K562 (cell line): ENCODE data around the gene HPCAL1. TPM values are rescaled to one million over a fixed set of nuclear protein-coding genes. Genes with fewer than 3 reads are reported as not detected.

Source experiments
- ATAC-seq: fragments of 200-7000 bp; cut with Tn5 transposase; 3 replicates; pipeline ENCODE4 v1.9.1; 2020; ENCODE audit warnings: moderate library complexity
- BruUV-seq: library from RNA; stranded (reverse); fragments of 400-500 nt; replicated peaks from 2 replicates; lab custom pipeline; 2021; lab: Mats Ljungman, UMichigan
- CTCF ChIA-PET: fragments of 300-600 bp; formaldehyde crosslinking; extraction: SDS; loops from one replicate; lab custom pipeline; 2021; ENCODE audit warnings: low intra/inter-chr PET ratio; lab: Yijun Ruan, JAX
- POLR2A ChIA-PET: fragments of 300-600, 350-650 bp; sonication (Branson Sonifier 250); formaldehyde crosslinking; extraction: SDS; loops from one replicate; lab custom pipeline; 2021; ENCODE audit warnings: antibody characterized with exemption, inconsistent platforms; lab: Yijun Ruan, JAX
- DNase-seq, 4 experiments: peaks; one replicate each; pipeline versions ENCODE4 v3.0.0 to v3.0.0-alpha.2; 2011 to 2018; ENCODE audit warnings: low spot score in 3 of 4, mixed read lengths in 3 of 4; ENCODE audit errors: extremely low read depth in 1 of 4
- FAIRE-seq: peaks from 2 replicates; lab custom pipeline; 2011; peaks lifted over from hg19 to GRCh38; lab: Jason Lieb, UNC
- H2AFZ ChIP-seq: 2 replicates; pipeline ENCODE4 v1.6.0; 2011; ENCODE audit warnings: low read depth, low read length, control low read depth, inconsistent platforms
- H3K27ac ChIP-seq: fragments of 200-600 bp; 3 replicates; pipeline ENCODE4 v1.8.0; 2011; ENCODE audit warnings: low read depth, mild to moderate bottlenecking, control low read depth, inconsistent platforms, low read length, moderate library complexity, mixed read lengths; ENCODE audit errors: extremely low read depth
- H3K27me3 ChIP-seq, 2 experiments: fragments of 300-600 bp in 1 of 2; 2 replicates in 1 of 2; 3 replicates in 1 of 2; pipeline versions ENCODE4 v1.6.0 to v1.8.0; 2011; ENCODE audit warnings: inconsistent platforms in 2 of 2, low read length in 2 of 2, mild to moderate bottlenecking in 1 of 2, mixed read lengths in 1 of 2, moderate library complexity in 1 of 2; ENCODE audit not compliant: control insufficient read depth in 2 of 2, insufficient read depth in 2 of 2
- H3K36me3 ChIP-seq: fragments of 300-600 bp; 3 replicates; pipeline ENCODE4 v1.8.0; 2011; ENCODE audit warnings: mild to moderate bottlenecking, low read length, inconsistent platforms; ENCODE audit not compliant: control insufficient read depth, insufficient read depth
- H3K4me1 ChIP-seq, 2 experiments: fragments of 200-600 bp in 1 of 2; replicated peaks in 1 of 2; 2 replicates in 1 of 2; 3 replicates in 1 of 2; pipeline versions ENCODE4 v1.5.1 to v1.8.0; 2011; ENCODE audit warnings: inconsistent platforms in 2 of 2, low read length in 2 of 2, mild to moderate bottlenecking in 1 of 2, mixed read lengths in 1 of 2, moderate library complexity in 1 of 2; ENCODE audit not compliant: control insufficient read depth in 2 of 2, insufficient read depth in 2 of 2
- H3K4me2 ChIP-seq: 2 replicates; pipeline ENCODE4 v1.6.1; 2011; ENCODE audit warnings: low read length, control low read depth, inconsistent platforms, mixed read lengths; ENCODE audit not compliant: insufficient read depth
- H3K4me3 ChIP-seq: fragments of 200-600 bp; sonication (generic), shearing (Covaris generic); 2 replicates; pipeline ENCODE4 v1.5.1; 2016; ENCODE audit warnings: control low read depth, inconsistent platforms
- H3K79me2 ChIP-seq: fragments of 200-600 bp; 3 replicates; pipeline ENCODE4 v1.8.0; 2011; ENCODE audit warnings: low read length, inconsistent platforms; ENCODE audit not compliant: control insufficient read depth, insufficient read depth
- H3K9ac ChIP-seq, 2 experiments: 2 replicates each; pipeline versions ENCODE4 v1.6.0 to v1.6.1; 2011; ENCODE audit warnings: low read depth in 2 of 2, low read length in 2 of 2, control low read depth in 1 of 2, inconsistent platforms in 1 of 2, mild to moderate bottlenecking in 1 of 2, mixed read lengths in 1 of 2; ENCODE audit not compliant: insufficient read depth in 1 of 2
- H3K9me1 ChIP-seq: one replicate; pipeline ENCODE4 v1.6.0; 2011; ENCODE audit warnings: inconsistent platforms, mild to moderate bottlenecking, low read length, moderate library complexity; ENCODE audit not compliant: control insufficient read depth, insufficient read depth
- H3K9me3 ChIP-seq: replicated peaks from 2 replicates; pipeline ENCODE4 v1.5.1; 2011; ENCODE audit warnings: low read depth, low read length, inconsistent platforms; ENCODE audit not compliant: control insufficient read depth, insufficient read depth
- H4K20me1 ChIP-seq: replicated peaks from 2 replicates; pipeline ENCODE4 v1.6.1; 2011; ENCODE audit warnings: low read length, inconsistent platforms, mixed read lengths; ENCODE audit not compliant: control insufficient read depth, insufficient read depth
- BACH1 ChIP-seq: fragments of 200-800 bp; sonication (Bioruptor generic); IDR thresholded peaks from 2 replicates; pipeline ENCODE4 v1.6.1; 2016; ENCODE audit warnings: missing genetic modification characterization, missing compliant biosample characterization
- BMI1 ChIP-seq: fragments of 150-350 bp; IDR thresholded peaks from 2 replicates; pipeline ENCODE4 v1.6.1; 2014; ENCODE audit warnings: low read length
- COPS2 ChIP-seq: fragments of 450-650 bp; conservative IDR thresholded peaks from 2 replicates; pipeline ENCODE4 v1.6.1; 2016; ENCODE audit warnings: mild to moderate bottlenecking, moderate library complexity
- HDAC8 ChIP-seq: fragments of 450-650 bp; IDR thresholded peaks from 2 replicates; pipeline ENCODE4 v1.6.1; 2016; ENCODE audit warnings: mild to moderate bottlenecking, missing genetic modification characterization, moderate library complexity, missing compliant biosample characterization
- LEF1 ChIP-seq: fragments of 450-650 bp; IDR thresholded peaks from 2 replicates; pipeline ENCODE4 v1.6.1; 2016; ENCODE audit warnings: mild to moderate bottlenecking
- NBN ChIP-seq: fragments of 450-650 bp; IDR thresholded peaks from 2 replicates; pipeline ENCODE4 v1.6.1; 2016; ENCODE audit warnings: low read depth, mild to moderate bottlenecking
- RBFOX2 ChIP-seq: fragments of 200-400 bp; formaldehyde crosslinking; IDR thresholded peaks from 2 replicates; pipeline ENCODE4 v1.6.1; 2017; ENCODE audit warnings: low read depth, mild to moderate bottlenecking, low read length, moderate library complexity
- RFX5 ChIP-seq: IDR thresholded peaks from 2 replicates; pipeline ENCODE4 v1.6.1; 2011; ENCODE audit warnings: low read depth, mild to moderate bottlenecking, improper control_type of control experiment, low read length
- SETDB1 ChIP-seq: IDR thresholded peaks from one replicate; pipeline ENCODE4 v1.6.1; 2012; ENCODE audit warnings: low read length, control low read depth, inconsistent platforms
- SMAD1 ChIP-seq: fragments of 150-350 bp; IDR thresholded peaks from 2 replicates; pipeline ENCODE4 v1.6.1; 2014; ENCODE audit warnings: low read length, low read depth; ENCODE audit not compliant: partially characterized antibody
- ZFX ChIP-seq: sonication (generic); formaldehyde crosslinking; IDR thresholded peaks from 2 replicates; pipeline ENCODE4 v1.8.0; 2022; ENCODE audit warnings: mild to moderate bottlenecking, missing genetic modification reagents, moderate library complexity
- ZNF583 ChIP-seq: fragments of 250-450 bp; sonication (Bioruptor Pico); IDR thresholded peaks from 2 replicates; pipeline ENCODE4 v1.4.0; 2020
- WGBS: fragments of 100-300 bp; shearing (Covaris generic); methylation state at CpG from one replicate; pipeline ENCODE4 v1.1.6; 2016; ENCODE audit warnings: low coverage, mixed read lengths; ENCODE audit not compliant: insufficient coverage; ENCODE audit errors: missing lambda C conversion rate; 5-methylcytosine and 5-hydroxymethylcytosine counted together
- in situ Hi-C: fragments of 300-500 bp; cut with MboI; formaldehyde crosslinking; loops from 4 replicates; pipeline ENCODE4 v1.15.0; 2018; ENCODE audit warnings: inconsistent platforms, mixed read lengths
- intact Hi-C: fragments of 100-400 bp; cut with micrococcal nuclease; formaldehyde crosslinking; loops from 2 replicates; pipeline ENCODE4 v1.14.2; 2022
- polyA plus RNA-seq, 8 experiments: library from polyadenylated mRNA; depleted of rRNA in 4 of 8; stranded (reverse) in 5 of 8; unstranded in 3 of 8; fragments of >200 nt; fragmentation: Nextera tagmentation in 2 of 8; fragmentation: Illumina TruSeq in 1 of 8; extraction: Ambion mirVana in 2 of 8; extraction: Trizol in 1 of 8; gene quantifications; 2 replicates each; pipeline versions ENCODE4 v1.2.1 to v1.2.3, GENCODE V29; 2011 to 2014; ENCODE audit warnings: inconsistent platforms in 1 of 8, missing spikeins in 1 of 8
- total RNA-seq, 7 experiments: library from RNA; depleted of rRNA in 6 of 7; stranded (reverse); fragments of >200 nt in 6 of 7; fragmentation: Illumina TruSeq in 2 of 7; extraction: Trizol in 2 of 7; gene quantifications; 2 replicates each; pipeline versions ENCODE4 v1.2.1 to v1.2.3, GENCODE V29; 2011 to 2021; ENCODE audit warnings: low replicate concordance in 1 of 7
- TF ChIP-seq, protein P1 (sequence below): sonication (generic); formaldehyde crosslinking; IDR thresholded peaks from 2 replicates; pipeline ENCODE4 v1.8.0; 2022; ENCODE audit warnings: missing genetic modification reagents, mild to moderate bottlenecking, borderline replicate concordance
- TF ChIP-seq, protein P2 (sequence below): fragments of 450-650 bp; formaldehyde crosslinking; IDR thresholded peaks from 2 replicates; pipeline ENCODE4 v1.4.0; 2020; ENCODE audit warnings: mild to moderate bottlenecking, moderate library complexity
- TF ChIP-seq, protein P3 (sequence below): fragments of 450-650 bp; IDR thresholded peaks from 2 replicates; pipeline ENCODE4 v1.6.1; 2014; ENCODE audit warnings: low read depth, mild to moderate bottlenecking, moderate library complexity, borderline replicate concordance
- TF ChIP-seq, protein P4 (sequence below): fragments of 250-450 bp; sonication (Bioruptor Pico); IDR thresholded peaks from 2 replicates; pipeline ENCODE4 v1.4.0; 2020; ENCODE audit warnings: mild to moderate bottlenecking, moderate library complexity

HPCAL1 gene
- total and polyA plus RNA-seq, 9 of the 15 experiments (the other 6 are each of a cell fraction or from before 2014, with no cell fraction given) = 2.7 to 65.5 (median 23.9) TPM

DNA sequence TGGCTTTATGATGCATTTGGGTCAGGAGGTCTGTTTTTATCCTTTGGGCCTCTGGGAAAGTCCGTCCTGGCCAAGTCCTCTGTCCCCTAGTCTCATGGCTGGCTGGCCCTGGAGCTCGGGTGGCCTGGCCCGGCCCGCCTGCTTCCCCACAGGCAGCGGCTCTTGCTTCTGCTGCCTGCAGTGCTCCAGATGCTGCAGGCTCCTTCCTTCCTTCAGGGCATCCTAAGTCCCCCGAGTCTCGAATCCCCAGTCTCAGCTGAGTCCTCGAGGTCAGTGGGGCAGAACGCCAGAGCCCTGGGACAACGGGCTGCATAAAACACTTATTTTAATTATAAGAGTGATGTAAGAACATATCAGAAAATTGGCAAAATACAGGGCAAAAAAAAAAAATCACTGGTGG, 71.2 kb downstream of the HPCAL1 start:
- Histone ChIP-seq H3K79me2 (peaks cover 29% of the 10 kb centered on the region), H3K4me2 (no peak overlapping the region), H3K4me3 (no peak overlapping the region), H3K27ac (no peak overlapping the region), H3K27me3 (no peaks in the 10 kb centered on the region), H3K36me3 (no peaks in the 10 kb centered on the region; the same call in 2 of the 3 replicates), H3K9ac (no peak overlapping the region), H3K4me1 (peaks cover 22 to 63% of the 10 kb centered on the region in 2 experiments; a peak in 4 of 5 replicates), H2AFZ (no peak overlapping the region), H4K20me1 (peaks cover 17% of the 10 kb centered on the region), H3K9me3 (no peaks in the 10 kb centered on the region), H3K9me1 (peaks cover 7% of the 10 kb centered on the region)
- ATAC-seq = no peak
- in situ Hi-C loops = no loop called here
- no peak for DNase-seq
- FAIRE-seq = no peak
- POLR2A ChIA-PET = interaction anchor here (1.0 kb wide), 1 partner anchor 12 kb away, joined by 3 read pairs; no protein-coding TSS in a partner anchor
- intact Hi-C loops = no loop called here
- TF ChIP-seq NBN (no peak), ZFX (CRISPR knock-in tag) (no peak), COPS2 (no peak), HDAC8 (tag) (no peak), SETDB1 (no peak), BMI1 (no peak), SMAD1 (no peak), RBFOX2 (no peak), LEF1 (no peak), ZNF583 (no peak), RFX5 (no peak), BACH1 (tag) (no peak)
- TF ChIP-seq, protein P1, sequence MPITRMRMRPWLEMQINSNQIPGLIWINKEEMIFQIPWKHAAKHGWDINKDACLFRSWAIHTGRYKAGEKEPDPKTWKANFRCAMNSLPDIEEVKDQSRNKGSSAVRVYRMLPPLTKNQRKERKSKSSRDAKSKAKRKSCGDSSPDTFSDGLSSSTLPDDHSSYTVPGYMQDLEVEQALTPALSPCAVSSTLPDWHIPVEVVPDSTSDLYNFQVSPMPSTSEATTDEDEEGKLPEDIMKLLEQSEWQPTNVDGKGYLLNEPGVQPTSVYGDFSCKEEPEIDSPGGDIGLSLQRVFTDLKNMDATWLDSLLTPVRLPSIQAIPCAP (CRISPR knock-in tag) = no peak
- TF ChIP-seq, protein P2, sequence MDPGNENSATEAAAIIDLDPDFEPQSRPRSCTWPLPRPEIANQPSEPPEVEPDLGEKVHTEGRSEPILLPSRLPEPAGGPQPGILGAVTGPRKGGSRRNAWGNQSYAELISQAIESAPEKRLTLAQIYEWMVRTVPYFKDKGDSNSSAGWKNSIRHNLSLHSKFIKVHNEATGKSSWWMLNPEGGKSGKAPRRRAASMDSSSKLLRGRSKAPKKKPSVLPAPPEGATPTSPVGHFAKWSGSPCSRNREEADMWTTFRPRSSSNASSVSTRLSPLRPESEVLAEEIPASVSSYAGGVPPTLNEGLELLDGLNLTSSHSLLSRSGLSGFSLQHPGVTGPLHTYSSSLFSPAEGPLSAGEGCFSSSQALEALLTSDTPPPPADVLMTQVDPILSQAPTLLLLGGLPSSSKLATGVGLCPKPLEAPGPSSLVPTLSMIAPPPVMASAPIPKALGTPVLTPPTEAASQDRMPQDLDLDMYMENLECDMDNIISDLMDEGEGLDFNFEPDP = no peak
- TF ChIP-seq, protein P3, sequence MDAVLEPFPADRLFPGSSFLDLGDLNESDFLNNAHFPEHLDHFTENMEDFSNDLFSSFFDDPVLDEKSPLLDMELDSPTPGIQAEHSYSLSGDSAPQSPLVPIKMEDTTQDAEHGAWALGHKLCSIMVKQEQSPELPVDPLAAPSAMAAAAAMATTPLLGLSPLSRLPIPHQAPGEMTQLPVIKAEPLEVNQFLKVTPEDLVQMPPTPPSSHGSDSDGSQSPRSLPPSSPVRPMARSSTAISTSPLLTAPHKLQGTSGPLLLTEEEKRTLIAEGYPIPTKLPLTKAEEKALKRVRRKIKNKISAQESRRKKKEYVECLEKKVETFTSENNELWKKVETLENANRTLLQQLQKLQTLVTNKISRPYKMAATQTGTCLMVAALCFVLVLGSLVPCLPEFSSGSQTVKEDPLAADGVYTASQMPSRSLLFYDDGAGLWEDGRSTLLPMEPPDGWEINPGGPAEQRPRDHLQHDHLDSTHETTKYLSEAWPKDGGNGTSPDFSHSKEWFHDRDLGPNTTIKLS = no peak
- TF ChIP-seq, protein P4, sequence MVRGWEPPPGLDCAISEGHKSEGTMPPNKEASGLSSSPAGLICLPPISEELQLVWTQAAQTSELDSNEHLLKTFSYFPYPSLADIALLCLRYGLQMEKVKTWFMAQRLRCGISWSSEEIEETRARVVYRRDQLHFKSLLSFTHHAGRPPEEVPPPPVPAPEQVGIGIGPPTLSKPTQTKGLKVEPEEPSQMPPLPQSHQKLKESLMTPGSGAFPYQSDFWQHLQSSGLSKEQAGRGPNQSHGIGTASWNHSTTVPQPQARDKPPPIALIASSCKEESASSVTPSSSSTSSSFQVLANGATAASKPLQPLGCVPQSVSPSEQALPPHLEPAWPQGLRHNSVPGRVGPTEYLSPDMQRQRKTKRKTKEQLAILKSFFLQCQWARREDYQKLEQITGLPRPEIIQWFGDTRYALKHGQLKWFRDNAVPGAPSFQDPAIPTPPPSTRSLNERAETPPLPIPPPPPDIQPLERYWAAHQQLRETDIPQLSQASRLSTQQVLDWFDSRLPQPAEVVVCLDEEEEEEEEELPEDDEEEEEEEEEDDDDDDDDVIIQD = no peak
- CTCF ChIA-PET = no interaction called here
- WGBS = 89% methylated on average over 7 of the region's 10 CpGs
- no TSS peak for BruUV-seq
